Hematopoietic multipotent progenitor cell treated with erythropoietin and hydrocortisone succinate and interleukin-3 and kit ligand, for 4 days (in vitro differentiated cells): ENCODE measurements around the gene UPK3A.
A peak's percentile ranks its signal among the peaks of the same experiment; 100 is the strongest.

Experiments
- DNase-seq: peaks from one replicate; pipeline ENCODE4 v3.0.0-alpha.2; 2015

UPK3A gene

GRCh38 chr22:45284705-45285262 lies at the start of gene UPK3A:
Gene UPK3A (plus strand): TSS chr22:45284949. CDS start chr22:45285014, 65 bp downstream.
- peak; percentile 74 for DNase-seq

- peak; percentile 91 for DNase-seq
Measured at GRCh38 chr22:45235101-45235777, 49.5 kb upstream of the UPK3A start.

- DNase-seq: no peak
Measured at GRCh38 chr22:45235851-45236342, 48.9 kb upstream of the UPK3A start.

- DNase-seq: no peak
Measured at GRCh38 chr22:45237065-45237990, 47.4 kb upstream of the UPK3A start.

- peak; percentile 61 for DNase-seq
Measured at GRCh38 chr22:45238076-45238956, 46.4 kb upstream of the UPK3A start.

GRCh38 chr22:45238957-45239680 lies 45.6 kb upstream of the UPK3A start:
- peak; percentile 59 for DNase-seq

- DNase-seq: no peak
Measured at GRCh38 chr22:45239681-45240051, 45.1 kb upstream of the UPK3A start.

- DNase-seq: peak; percentile 67
Measured at GRCh38 chr22:45240104-45240809, 44.5 kb upstream of the UPK3A start.

GRCh38 chr22:45240810-45241631 lies 43.7 kb upstream of the UPK3A start, which contains the start of gene KIAA0930:
Gene KIAA0930 (minus strand): TSS chr22:45240894. CDS start chr22:45240703, 191 bp downstream.
- DNase-seq: peak; percentile 90

- DNase-seq: peak; percentile 42
Measured at GRCh38 chr22:45242778-45243191, 42.0 kb upstream of the UPK3A start.

GRCh38 chr22:45244916-45245315 lies 39.8 kb upstream of the UPK3A start:
- no peak for DNase-seq

- DNase-seq: no peak
Measured at GRCh38 chr22:45246060-45246985, 38.4 kb upstream of the UPK3A start.

GRCh38 chr22:45248832-45249561 lies 35.8 kb upstream of the UPK3A start:
- no peak for DNase-seq

- DNase-seq: no peak
Measured at GRCh38 chr22:45251825-45252224, 32.9 kb upstream of the UPK3A start.

- DNase-seq: no peak
Measured at GRCh38 chr22:45253039-45253641, 31.6 kb upstream of the UPK3A start.

GRCh38 chr22:45254388-45254787 lies 30.4 kb upstream of the UPK3A start:
- DNase-seq: no peak

- DNase-seq: no peak
Measured at GRCh38 chr22:45254789-45255278, 29.9 kb upstream of the UPK3A start.
